AG04450 (cell line): Measurements from ENCODE around the gene KRTAP9-1. TPM values are rescaled to one million over a fixed set of nuclear protein-coding genes. Genes with fewer than 3 reads are reported as not detected.
"Not testable (repeated sequence)": the region's sequence is repeated elsewhere in the genome, so short reads cannot be mapped to it uniquely, and the experiment has no call there.

ENCODE experiments used
- CTCF ChIA-PET: fragments of 300-600, 350-600 bp; formaldehyde crosslinking; extraction: SDS; loops from one replicate; lab custom pipeline; 2022; ENCODE audit warnings: antibody characterized with exemption, inconsistent platforms; lab: Charles Lee
- POLR2A ChIA-PET: fragments of 350-600 bp; formaldehyde crosslinking; extraction: SDS; loops from one replicate; lab custom pipeline; 2021; ENCODE audit warnings: antibody characterized with exemption, inconsistent platforms; lab: Yijun Ruan, JAX
- DNase-seq: peaks from one replicate; pipeline ENCODE4 v3.0.0-alpha.2; 2011; ENCODE audit warnings: low read depth, low spot score
- H3K27ac ChIP-seq: one replicate; pipeline ENCODE4 v1.5.1; 2012; ENCODE audit warnings: low read depth, low read length, control low read depth
- H3K27me3 ChIP-seq: one replicate; pipeline ENCODE4 v1.6.0; 2012; ENCODE audit warnings: low read length; ENCODE audit not compliant: control insufficient read depth, insufficient read depth
- H3K4me3 ChIP-seq: 2 replicates; pipeline ENCODE4 v1.5.1; 2011; ENCODE audit warnings: mild to moderate bottlenecking, low read depth, low read length, control low read depth
- H3K9me3 ChIP-seq: 2 replicates; pipeline ENCODE4 v1.5.1; 2012; ENCODE audit warnings: low read length; ENCODE audit not compliant: control insufficient read depth, insufficient read depth
- CTCF ChIP-seq: IDR thresholded peaks from 2 replicates; pipeline ENCODE4 v1.5.1; 2011; ENCODE audit warnings: low read depth, low read length, control low read depth, inconsistent platforms
- polyA plus RNA-seq: library from polyadenylated mRNA; depleted of rRNA; stranded (reverse); fragments of >200 nt; gene quantifications from 2 replicates; pipeline ENCODE4 v1.2.3, GENCODE V29; 2011

KRTAP9-1 gene
- polyA plus RNA-seq, 1 experiment = not detected

- Histone ChIP-seq H3K4me3 (no peak overlapping the region), H3K27me3 (no peaks in the 10 kb centered on the region), H3K9me3 (no peaks in the 10 kb centered on the region), H3K27ac (no peak overlapping the region)
- ChIA-PET POLR2A (no interaction called here), CTCF (no interaction called here)
- no peak for TF ChIP-seq CTCF
- DNase-seq = no peak
These were observed 35.8 kb upstream of the KRTAP9-1 start for GRCh38 chr17:41153856-41154255.

- CTCF ChIA-PET = interaction anchor here (2.1 kb wide), 1 partner anchor 389 kb away, joined by 6 read pairs; no protein-coding TSS in a partner anchor
These were observed 29.5 kb upstream of the KRTAP9-1 start for GRCh38 chr17:41160190-41160589.

GRCh38 chr17:41160648-41161047, 29.0 kb upstream of the KRTAP9-1 start, which contains the start of gene KRTAP4-4:
TSS of gene KRTAP4-4 (minus strand) at chr17:41160748. CDS start at chr17:41160691, 57 bp downstream.
- H3K27ac ChIP-seq = no peak within 1 kb of the TSS
- CTCF ChIA-PET = interaction anchor here (2.1 kb wide), 1 partner anchor 388 kb away, joined by 6 read pairs; no protein-coding TSS in a partner anchor
- DNase-seq = no peak
- no peak for TF ChIP-seq CTCF
- no peaks in the 10 kb centered on the region for H3K9me3 ChIP-seq
- no peak within 1 kb of the TSS for H3K4me3 ChIP-seq
- H3K27me3 ChIP-seq = no peaks in the 10 kb centered on the region
- POLR2A ChIA-PET = no interaction called here

More at GRCh38 chr17:41160190-41160589, 29.5 kb upstream of the KRTAP9-1 start:
- DNase-seq, H3K27ac ChIP-seq, H3K9me3 ChIP-seq, POLR2A ChIA-PET, H3K4me3 ChIP-seq, H3K27me3 ChIP-seq: not testable (repeated sequence)

GRCh38 chr17:41163828-41164227, 25.9 kb upstream of the KRTAP9-1 start:
- Histone ChIP-seq H3K27ac (no peak overlapping the region), H3K27me3 (no peaks in the 10 kb centered on the region), H3K4me3 (no peak overlapping the region), H3K9me3 (no peaks in the 10 kb centered on the region)
- POLR2A ChIA-PET = no interaction called here
- no peak for TF ChIP-seq CTCF
- no peak for DNase-seq
- CTCF ChIA-PET = no interaction called here

- H3K27ac ChIP-seq = no peak overlapping the region
- CTCF ChIA-PET = no interaction called here
- H3K27me3 ChIP-seq = no peaks in the 10 kb centered on the region
- POLR2A ChIA-PET = no interaction called here
- TF ChIP-seq CTCF = no peak
- H3K4me3 ChIP-seq = no peak overlapping the region
- no peak for DNase-seq
- no peaks in the 10 kb centered on the region for H3K9me3 ChIP-seq
These were observed 22.1 kb upstream of the KRTAP9-1 start for GRCh38 chr17:41167561-41167960.
